HPDE6-E6E7 (cell line): ENCODE data around the gene KLC3.

Source experiments
- DNase-seq: peaks from one replicate; pipeline ENCODE4 v3.0.0; 2011; ENCODE audit warnings: missing footprints; ENCODE audit errors: extremely low spot score

Gene KLC3

DNA sequence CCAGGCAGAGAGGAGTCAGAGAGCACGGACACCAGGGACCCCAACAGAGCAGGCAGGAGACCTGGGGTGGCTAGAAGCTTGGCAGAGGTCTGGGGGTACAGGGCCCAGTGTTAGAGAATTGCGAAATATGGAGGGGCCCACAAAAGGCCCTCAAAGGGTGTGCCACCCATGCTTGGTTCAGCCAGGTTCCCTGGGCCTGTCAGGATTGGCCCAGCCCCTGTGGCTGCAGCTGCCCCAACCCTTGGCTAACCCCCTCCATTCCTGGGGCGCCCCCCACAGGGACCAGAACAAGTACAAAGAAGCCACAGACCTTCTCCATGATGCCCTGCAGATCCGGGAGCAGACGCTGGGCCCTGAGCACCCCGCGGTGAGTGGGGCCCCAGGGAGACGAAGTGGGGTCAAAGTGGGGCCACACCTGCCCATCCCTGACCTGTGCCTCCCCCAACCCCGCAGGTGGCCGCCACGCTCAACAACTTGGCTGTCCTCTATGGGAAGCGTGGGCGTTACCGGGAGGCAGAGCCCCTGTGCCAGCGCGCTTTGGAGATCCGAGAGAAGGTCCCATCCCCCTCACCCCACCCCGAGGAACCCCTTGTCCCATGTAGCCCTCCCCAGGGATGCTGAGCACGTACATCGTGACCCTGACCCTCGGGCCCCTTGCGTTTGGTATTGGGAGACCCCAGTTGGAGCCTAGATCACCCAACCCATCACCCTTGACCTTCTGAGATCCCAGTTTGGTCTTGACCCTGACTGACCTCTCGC, 8.0 kb downstream of the KLC3 start:
- DNase-seq, result no peak

DNA sequence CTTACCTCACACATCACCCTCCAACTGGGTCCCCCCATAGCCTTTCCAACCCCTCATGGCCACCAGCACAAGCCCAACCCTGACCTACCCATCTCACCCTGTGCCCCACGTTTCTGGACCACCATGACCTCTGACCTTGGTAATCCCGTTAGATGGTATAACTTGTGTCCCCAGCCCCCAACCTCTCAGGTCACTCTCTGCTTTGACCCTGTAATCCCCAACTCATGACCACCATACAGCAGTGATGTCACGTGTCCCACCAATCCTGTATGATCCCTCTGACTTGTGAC, 8.5 kb downstream of the KLC3 start:
- DNase-seq, result no peak

DNA sequence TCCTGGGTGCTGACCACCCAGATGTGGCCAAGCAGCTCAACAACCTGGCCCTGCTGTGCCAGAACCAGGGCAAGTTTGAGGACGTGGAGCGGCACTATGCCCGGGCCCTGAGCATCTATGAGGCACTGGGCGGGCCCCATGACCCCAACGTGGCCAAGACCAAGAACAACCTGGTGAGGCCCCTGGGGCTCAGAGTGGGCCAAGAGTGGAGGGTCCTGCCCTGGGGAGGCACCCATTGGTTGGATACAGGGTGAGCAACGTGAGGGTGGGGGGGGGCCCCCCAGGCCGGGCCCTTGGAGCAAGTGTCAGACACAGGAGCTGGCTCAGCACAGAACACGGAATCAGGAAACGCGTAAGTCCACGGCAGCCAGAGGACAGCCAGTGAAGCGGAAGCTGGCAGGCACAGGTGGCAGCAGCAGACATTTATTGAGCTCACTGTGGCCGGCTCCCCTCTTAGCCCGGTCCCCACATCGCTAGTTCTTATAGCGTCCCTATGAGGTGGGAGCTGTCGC, 8.9 kb downstream of the KLC3 start:
- DNase-seq, result no peak

DNA sequence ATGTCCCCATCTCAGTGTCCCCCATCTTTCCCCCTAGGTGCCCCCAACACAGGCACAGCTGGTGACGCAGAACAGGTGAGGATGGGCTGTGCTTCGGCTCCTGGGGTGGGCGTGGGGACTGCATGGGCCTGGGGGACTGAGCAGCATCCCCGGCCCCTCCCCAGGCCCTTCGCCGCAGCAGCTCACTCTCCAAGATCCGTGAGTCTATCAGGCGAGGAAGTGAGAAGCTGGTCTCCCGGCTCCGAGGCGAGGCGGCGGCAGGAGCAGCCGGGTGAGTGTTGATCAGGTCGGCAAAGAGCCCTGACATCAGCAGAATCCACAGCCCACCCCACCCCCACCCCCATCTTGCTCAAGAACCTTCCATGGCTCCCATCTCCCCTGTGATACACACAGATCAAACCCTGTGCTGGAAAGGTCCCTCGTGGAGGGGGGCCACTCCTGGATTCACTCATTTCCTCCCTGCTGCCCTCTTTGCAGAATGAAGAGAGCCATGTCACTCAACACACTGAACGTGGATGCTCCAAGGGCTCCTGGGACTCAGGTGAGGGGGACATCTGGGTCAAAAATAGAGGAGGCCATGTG, 10.0 kb downstream of the KLC3 start:
- no peak for DNase-seq

DNA sequence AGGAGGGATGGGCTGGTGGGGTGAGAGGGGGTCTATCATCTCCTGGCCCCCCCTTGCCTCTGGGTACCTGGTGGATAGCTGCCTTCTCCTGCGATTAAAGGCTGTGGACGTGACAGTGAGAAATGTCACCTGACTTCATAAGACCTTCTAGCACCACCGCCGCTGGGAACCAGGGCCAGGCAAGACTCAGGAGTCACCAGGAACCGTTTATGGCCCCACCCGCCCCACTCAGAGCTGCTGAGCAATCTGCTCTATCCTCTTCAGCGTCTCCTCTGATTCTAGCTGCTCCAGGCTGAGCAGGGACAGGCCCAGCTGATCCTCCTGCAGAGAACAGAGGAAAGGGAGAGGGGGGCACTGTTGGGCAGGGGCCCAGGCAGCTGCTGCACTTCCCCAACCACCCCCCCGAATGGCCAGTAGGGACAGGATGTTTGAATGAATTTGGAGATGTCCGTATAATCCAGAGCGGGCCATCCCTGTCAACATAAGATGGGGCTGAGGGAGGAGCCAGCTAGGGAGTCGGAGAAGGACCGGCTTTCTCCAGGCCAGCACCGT, 10.9 kb downstream of the KLC3 start:
- DNase-seq, result no peak

DNA sequence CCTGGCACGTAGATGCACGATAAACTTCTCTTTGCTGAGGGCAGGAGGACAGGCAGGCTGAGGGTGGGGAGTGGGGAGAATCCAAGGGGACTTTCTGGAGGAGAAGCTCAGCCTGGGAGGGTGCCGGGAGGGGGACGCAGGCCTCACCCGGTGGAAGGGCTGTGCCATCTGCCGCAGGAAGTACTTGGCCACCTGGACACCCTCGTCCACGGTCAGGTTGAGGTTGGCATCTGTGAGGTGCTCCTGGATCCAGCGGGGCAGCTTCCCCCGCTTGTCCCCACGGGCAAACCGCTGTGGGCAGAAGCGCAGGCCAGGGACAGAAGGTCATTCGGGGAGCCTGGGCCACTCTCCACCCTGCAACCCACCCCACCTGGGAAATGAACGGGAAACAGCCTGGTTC, 11.5 kb downstream of the KLC3 start:
- no peak for DNase-seq

DNA sequence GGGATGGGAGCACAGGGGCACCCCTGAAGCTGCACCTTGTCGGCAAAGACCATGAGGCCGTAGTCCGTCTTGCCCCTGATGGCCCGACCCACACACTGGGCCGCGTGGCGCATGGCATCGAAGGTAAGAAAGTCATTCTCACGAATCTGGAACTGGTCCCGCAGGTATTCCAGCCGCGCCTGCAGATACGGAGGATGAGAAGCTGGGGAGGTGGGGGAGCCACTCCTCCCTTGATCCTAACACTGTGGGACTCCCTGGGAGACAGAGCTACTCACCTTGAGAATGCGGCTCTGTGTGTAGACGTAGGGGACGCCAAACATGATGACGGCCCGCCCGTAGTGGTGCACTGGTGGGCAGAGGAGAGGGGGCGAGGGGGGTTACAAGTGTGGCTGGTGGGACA, 11.9 kb downstream of the KLC3 start:
- DNase-seq, result no peak

DNA sequence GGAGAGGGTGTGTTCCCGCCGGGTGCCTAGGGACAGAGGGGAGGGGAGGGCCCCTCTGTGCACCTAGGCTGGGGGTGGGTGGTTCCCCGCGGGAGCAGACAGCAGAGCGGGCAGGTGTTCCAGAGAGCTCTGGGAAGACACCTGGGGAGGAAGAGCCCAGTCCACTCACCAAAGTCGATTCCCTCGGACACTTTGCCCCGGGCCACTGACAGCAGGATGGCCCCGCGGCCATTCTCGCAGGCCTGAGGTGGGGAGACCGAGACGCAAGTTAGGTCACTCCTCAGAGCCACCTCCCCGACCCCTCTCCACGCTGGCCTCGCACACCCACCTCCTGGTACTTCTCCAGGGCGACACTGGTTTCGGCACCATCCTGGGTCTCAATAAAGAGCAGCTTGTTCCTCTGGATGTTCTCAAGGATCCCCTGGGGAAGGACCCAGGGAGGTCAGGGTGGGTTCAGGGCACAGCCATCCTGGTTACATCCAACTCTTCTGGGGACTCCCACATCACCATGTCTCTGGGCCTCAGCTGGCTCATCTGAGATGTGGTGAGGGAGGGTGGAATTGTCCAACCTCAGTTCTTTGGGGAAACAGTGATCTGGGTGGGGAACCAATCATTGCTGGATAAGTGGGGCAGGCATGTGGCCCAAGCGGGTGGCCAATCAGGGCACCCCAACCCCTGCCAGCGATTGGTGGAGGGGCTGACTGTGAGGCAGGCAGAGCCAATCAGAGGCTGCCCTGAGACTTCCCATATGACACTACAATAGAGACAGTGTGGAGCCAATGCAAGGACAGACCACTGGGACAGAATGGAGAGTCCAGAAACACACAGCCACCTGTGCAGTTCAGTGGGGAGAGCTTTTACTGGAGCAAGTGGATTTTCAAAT, 12.6 kb downstream of the KLC3 start:
- DNase-seq, result no peak

DNA sequence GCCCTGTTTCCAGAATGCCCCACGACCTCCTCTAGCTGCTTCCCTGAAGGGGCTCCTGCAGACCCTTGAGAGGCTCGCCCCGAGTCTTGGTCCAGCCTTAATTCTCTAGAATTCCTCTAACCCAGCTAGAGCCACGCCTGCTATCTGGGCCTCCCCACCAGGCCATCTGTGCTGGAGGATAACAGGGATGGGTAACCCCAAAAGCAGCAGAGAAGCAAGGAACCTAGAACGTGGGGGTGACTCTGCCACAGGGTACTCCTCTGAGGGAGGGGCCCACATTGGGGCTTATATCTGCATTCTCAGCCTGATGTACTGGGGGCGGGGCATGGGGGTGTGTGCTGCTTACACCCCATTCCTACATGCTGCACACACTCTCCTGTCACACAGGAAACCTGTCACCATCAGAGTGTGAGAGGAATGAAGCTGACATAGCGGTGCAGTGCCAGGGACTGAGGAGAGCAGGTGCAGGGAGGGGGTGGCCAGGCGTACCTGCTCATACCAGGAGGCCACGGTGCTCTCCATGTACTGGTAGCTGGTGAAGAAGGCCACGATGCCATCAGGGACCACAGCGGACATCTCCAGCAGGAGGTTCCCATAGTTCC, 13.8 kb downstream of the KLC3 start:
- no peak for DNase-seq

DNA sequence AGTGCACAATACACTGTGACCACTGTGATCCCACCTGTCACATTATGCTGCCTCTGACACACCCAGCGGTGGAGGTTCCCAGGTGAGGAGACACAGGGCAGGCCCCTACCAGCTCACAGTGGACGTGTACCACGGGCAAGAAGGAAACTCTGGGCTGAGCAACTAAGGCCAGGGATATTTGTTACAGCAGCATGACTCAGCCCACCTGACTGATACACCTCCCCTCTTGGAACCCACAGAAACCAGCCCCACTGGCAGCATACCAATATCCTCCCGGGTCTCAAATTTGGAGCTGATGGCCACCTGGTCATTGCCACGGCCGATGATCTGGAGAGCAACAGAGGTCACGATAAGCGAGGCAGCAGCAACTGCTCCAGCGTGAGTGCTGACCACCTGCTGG, 14.9 kb downstream of the KLC3 start:
- no peak for DNase-seq

DNA sequence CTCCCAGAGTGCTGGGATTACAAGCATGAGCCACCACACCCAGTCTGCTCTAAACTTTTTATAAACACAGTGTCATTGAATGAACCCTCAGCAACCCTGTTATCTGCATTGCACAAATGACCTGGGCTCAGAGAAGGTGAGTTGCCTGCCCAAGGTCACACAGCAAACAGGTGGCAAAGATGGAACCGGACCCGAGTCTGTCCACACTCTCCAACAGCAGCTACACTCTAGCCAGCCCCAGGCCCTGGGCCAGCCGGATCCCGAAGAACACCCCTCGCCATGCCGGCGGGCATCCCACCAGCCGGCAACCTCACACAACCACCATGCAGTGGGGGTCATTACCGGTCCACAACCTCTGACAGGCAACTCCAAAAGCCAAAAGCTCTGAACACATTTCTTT, 15.4 kb downstream of the KLC3 start:
- DNase-seq, result no peak

DNA sequence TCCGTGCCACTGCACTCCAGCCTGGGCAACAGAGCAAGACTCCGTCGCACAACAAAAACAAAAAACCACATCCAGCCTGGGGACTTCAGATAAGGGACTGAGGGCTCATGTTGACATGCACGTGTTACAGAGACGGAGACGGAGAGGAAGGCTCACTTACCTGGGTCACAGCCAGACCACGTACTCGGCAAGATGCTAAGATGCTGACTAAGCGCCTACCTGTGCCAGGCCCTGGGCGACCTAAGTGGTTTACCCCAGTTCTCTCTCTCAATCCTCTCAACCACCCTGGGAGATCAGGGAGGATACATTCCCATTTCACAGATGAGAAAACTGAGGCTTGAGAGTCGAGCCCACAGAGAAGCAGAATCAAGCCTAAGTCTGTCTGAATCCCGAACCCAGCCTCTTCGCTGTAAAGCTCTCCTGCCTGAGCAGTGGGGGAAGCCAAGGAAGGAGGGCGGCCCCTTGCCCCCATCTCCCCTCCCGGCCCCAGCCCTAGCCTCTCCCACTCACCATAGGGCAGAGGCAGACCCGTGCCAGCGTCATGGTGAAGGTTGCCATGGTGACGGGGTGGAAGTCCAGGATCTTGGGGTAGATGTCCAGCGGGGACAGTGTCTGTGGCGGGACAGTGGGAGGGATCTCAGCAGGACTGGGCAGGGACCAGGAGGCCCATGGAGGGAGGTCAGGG, 16.4 kb downstream of the KLC3 start:
- no peak for DNase-seq

DNA sequence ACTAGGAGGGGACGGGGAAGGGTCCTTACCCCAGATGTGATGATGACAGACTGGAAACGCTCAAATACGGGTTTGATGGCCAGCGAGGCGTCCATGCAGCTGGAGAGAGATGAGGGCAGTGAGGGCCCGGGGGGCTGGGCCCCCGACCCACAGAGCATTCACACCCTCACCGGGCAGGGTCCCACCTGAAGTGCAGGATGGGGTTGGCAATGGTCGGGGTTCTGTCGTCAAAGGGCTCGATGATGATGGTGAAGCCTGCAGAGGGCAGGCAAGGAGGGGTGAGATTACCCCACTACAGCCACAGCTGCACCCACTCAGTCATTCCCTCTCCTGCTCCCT, 16.9 kb downstream of the KLC3 start:
- DNase-seq, result no peak

DNA sequence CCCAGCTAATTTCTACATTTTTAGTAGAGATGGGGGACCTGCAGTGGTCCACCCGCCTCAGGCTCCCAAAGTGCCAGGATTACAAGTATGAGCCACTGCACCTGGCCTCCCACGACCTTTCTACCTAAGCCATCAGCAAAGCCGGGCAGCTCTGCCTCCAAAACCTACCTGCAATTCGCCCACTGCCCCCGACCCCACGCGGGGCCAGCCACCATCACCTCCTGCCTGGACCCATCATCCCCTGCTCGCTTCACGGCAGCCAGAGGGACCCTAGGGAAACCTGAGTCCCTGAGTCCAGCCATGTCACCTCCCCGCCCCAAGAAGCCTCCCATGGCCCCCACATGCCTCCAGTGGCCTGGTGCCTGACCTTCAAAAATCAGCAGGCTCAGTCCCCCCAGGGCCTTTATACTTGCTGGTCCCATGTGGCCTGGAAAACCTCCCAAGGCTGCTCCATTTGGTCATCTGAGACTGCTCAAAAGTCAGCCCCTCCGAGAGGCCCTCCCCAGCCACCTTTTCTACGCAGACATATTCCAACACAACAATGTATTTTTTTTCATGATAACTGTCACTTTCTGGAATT, 17.8 kb downstream of the KLC3 start:
- DNase-seq, result no peak

DNA sequence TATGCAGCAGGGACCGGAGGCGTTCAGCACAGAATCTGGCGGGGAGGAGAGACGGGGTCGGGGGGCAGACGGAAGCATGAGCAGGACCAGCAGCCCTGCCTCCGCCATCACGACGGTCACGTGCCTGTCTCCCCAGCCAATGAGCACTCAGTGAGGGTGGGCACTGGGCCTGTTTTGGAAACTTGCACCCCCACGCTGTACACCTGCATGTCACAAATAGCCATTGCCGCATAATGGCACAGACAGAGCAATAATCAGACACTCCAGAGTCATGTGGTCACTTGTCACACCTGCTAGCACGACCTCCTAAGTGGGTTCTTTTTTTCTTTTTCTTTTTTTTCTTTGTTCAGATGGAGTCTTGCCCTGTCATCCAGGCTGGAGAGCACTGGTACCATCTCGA, 21.1 kb downstream of the KLC3 start:
- no peak for DNase-seq

DNA sequence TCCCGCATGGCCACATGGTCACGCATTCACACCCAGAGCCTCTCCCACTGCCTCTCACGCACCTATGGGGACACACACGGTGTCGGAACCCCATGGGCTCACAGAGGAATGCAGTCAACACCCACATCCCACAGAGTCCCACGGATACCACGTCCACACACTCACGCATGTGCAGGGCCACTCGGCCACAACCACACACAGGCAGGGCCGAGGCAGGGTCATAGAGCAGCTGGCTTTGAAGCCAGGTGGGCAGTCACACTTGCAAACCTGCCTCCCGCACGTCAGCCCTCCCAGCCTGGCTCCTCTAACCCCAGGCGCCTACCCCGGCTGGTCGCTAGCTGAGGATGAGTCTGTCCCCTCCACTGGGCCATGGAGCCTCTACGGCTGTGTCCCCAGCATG, 21.7 kb downstream of the KLC3 start:
- no peak for DNase-seq

DNA sequence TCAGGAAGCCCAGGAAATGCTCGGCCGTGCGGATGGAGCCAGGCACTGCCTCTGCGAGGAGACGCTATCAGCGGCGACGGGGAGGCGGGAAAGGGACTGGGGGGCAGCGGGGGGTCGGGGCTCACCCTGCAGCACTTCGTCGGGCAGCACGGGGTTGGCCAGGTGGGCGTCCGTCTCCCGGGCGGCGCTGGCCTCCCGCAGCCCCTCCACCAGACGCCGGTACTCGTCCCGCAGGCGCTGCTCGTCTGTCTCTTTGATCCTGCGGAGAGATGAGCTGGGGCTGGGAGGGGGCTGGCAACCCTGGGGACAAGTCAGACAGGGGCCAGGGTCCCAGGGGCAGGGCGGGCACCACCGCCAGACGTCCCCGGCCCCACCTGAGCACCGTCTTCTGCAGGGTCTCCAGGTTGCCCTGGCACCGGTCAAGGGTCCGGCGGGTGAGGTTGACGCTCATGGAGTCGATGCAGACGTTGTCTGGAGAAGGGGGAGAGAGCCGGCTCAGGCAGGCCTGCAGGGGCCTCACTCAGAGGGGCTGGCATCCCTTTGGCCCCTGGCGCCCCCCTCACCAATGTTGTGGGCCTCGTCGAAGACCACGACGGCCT, 23.4 kb downstream of the KLC3 start:
- no peak for DNase-seq

DNA sequence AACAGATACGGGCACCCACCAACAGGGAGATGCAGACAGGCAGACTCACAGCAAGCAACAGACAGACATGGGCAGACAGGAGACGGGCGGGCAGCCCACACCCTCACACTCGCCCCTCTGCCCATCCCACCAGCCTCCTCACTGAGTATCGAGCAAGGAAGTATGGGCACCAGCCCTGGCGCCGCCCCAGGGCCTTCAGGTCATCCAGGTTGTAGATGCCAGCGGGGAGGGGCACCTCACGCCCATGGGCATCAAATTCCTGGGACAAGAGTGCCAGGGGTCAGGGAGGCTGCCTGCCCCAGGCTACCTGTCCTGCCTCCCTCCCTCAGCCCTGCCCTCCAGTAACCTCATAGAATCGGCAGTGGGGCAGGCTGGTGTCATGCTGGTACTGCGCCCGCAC, 24.1 kb downstream of the KLC3 start:
- DNase-seq, result no peak

DNA sequence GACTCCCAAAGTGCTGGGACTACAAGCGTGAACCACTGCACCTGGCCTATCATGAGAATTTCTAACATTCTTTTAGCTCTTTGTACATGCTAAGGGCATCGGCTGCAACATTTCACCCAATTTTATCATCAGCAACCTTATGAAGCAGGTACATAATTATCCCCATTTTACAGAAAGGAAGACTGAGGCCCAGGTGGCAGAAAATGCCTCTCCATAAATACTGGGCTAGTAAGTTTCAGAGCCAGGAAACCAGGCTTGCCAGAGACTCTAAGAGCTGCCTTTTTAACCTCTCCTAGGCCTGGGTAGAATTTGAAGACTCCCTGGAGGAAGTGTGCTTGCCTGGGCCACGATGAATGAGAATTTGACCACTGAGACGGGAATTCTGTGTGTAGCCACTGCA, 27.6 kb downstream of the KLC3 start:
- DNase-seq, result no peak

DNA sequence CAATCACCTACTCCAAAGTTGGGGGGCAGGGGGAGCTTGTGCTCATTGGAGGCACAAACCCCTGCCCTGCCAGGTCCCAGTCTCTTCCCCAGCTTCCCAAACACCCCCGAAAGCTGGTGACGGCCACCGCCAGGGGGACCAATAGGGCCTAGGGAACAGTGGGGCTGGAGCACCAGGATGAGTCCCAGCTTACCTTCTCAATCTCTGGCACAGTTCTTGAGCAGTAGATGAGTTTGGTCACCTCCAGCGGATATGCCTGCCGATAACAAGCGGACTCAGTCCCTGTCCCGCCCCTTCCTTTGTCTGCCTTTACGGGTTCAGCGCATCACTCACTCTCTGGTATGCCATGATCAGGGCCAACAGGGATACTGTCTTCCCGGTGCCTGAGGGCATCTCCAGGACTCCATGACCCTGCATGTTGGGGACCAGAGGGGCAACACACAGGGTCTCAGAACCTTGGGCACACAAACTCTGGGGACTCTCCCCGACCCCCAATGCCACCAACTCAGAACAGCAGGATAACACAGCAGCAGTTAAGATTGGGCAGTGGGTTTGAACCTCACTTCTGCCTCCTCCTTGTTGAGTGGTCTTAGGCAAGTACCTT, 28.3 kb downstream of the KLC3 start:
- DNase-seq, result no peak
